IPS-18a (cell line): ENCODE data around the gene TPM3.

Source experiments
- H3K27ac ChIP-seq: one replicate; pipeline ENCODE4 v1.5.1; 2013; ENCODE audit warnings: low read length
- H3K27me3 ChIP-seq: one replicate; pipeline ENCODE4 v1.6.1; 2013; ENCODE audit warnings: mild to moderate bottlenecking, low read length; ENCODE audit not compliant: control insufficient read depth, insufficient read depth
- H3K36me3 ChIP-seq: one replicate; pipeline ENCODE4 v1.6.1; 2013; ENCODE audit warnings: low read depth, low read length; ENCODE audit not compliant: control insufficient read depth
- H3K4me1 ChIP-seq: one replicate; pipeline ENCODE4 v1.6.1; 2013; ENCODE audit warnings: low read depth, low read length; ENCODE audit not compliant: control insufficient read depth
- H3K4me3 ChIP-seq: one replicate; pipeline ENCODE4 v1.5.1; 2013; ENCODE audit warnings: low read length
- H3K9ac ChIP-seq: one replicate; pipeline ENCODE4 v1.6.1; 2013; ENCODE audit warnings: mild to moderate bottlenecking, low read length, moderate library complexity
- H3K9me3 ChIP-seq: one replicate; pipeline ENCODE4 v1.6.1; 2013; ENCODE audit warnings: low read depth, low read length; ENCODE audit not compliant: control insufficient read depth

TPM3 gene

DNA sequence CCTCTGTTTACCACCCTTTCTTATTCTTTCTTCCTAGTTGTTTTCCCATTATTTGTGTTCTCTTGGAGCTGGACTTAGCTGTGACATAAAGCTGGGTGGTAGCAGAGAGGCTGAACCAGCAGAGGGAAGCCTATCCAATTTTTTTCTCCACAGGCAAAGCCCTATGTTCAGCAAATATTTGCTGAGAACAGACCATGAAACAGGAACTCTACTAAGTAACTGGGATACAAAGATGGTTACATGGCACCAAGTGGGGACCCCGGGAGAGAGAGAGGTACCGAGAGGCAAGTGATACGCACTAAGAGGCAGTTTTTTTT, 7.6 kb upstream of the TPM3 start:
- Histone ChIP-seq H3K27me3 (no peaks in the 10 kb centered on the region), H3K27ac (no peak overlapping the region), H3K36me3 (no peaks in the 10 kb centered on the region), H3K9me3 (no peaks in the 10 kb centered on the region), H3K9ac (no peak overlapping the region), H3K4me3 (no peak overlapping the region), H3K4me1 (peaks cover 6% of the 10 kb centered on the region)

DNA sequence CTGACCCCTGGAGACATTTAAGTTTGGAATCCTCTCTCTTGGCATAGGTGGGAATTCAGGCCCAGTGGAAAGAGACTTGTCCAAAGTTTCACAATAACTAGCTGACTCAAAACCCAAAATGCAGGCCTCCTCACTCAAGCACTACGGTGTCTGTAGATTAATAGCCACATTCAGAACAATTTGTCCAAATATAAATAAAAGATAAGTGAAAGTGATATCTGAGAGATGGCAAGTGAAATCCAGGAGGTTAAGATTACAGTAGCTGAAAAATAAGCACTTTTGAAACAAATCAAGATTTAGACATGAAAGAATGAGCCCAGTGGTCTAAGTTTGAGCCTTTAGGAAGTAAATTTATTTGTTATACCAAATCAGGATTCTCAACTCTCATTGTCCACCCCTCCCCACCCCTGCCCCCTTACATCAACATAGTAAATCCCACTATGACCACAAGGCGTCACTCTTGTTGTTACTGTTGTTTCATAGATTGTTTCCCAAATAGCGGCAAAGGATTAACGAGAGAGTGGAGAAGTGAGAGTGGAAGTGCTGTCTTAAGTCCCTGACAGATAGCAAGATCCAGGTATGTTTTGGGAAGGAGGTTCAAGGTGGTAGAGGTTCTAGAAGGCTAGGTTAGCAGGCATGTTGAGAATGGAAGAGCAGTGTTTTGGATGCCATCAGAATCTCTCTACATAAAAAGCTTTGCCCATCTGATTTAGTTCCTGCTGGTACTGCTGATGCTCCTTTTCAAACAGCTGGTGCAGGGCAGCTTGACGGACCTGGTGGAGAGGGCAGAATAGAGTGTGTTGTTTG, 7.1 kb upstream of the TPM3 start:
- H3K4me3 ChIP-seq = no peak overlapping the region
- no peaks in the 10 kb centered on the region for H3K36me3 ChIP-seq
- no peak overlapping the region for H3K27ac ChIP-seq
- no peak overlapping the region for H3K9ac ChIP-seq
- H3K4me1 ChIP-seq = peaks cover 6% of the 10 kb centered on the region
- no peaks in the 10 kb centered on the region for H3K27me3 ChIP-seq
- no peaks in the 10 kb centered on the region for H3K9me3 ChIP-seq

DNA sequence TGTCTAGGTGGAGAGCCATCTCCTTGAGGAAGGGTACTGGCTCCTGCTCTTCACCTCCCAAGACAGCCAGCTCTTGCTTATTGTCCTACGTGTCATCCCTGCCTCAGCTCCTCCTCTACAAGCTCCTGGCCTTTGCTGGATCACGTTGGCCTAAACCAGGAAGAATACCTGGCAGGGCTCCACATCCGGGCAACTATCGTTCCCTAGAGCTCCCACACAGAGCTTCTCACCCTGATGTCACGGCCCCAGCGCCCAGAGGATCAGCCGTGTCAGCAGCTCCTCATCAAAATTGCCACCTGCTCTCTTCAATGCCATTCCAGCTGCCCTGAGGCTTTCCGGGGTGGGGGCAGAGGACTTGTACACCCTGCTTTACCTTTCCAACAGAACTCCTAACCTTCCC, 1.9 kb upstream of the TPM3 start:
- H3K27ac ChIP-seq = no peak overlapping the region
- no peaks in the 10 kb centered on the region for H3K27me3 ChIP-seq
- H3K9ac ChIP-seq = no peak overlapping the region
- no peak overlapping the region for H3K4me3 ChIP-seq
- no peaks in the 10 kb centered on the region for H3K9me3 ChIP-seq
- no peaks in the 10 kb centered on the region for H3K4me1 ChIP-seq
- no peaks in the 10 kb centered on the region for H3K36me3 ChIP-seq

DNA sequence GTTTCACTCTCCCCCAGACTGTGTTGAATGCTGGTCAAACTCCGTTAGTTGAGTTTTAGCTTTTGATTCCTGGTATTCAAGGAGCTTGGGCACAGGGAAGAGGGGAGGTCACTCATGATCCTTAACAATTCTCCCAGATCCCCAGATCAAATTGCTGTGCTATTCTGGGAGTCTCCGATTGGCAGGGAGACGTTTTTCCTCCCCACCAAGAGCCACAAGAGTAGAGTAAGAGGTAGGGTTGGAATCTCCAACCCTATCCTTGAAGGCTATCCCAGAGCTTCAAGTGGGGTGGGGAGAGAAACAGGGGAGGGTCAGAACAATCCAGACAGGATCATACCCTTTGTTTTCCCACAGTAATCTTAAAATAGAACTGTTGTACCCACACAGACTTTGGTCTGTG, 576 bp upstream of the TPM3 start:
- Histone ChIP-seq H3K4me1 (peaks cover 5% of the 10 kb centered on the region), H3K36me3 (no peaks in the 10 kb centered on the region), H3K4me3 (no peak overlapping the region), H3K27me3 (no peaks in the 10 kb centered on the region), H3K9ac (no peak overlapping the region), H3K9me3 (no peaks in the 10 kb centered on the region), H3K27ac (no peak overlapping the region)

DNA sequence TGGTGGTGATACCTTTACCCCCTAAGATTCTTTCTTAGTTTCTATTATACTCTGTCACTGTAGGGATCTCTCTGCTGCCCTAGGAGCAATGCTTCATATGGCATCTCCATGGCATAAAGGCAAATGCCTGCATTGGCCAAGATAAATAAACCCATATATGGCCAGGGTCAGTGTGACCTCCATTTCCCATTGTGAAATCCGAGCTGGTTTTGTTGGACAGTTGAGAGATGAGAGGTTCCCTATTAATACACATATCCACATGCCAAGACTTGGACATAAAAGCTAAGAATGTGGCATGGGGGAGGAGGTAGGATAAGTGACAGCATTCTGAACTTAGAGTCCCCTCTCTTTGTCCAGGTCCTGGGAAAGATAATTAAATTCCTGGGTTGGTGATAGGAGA, 1.4 kb downstream of the TPM3 start:
- H3K9ac ChIP-seq = no peak overlapping the region
- no peak overlapping the region for H3K27ac ChIP-seq
- peaks cover 24% of the 10 kb centered on the region for H3K4me1 ChIP-seq
- H3K9me3 ChIP-seq = no peaks in the 10 kb centered on the region
- H3K36me3 ChIP-seq = no peaks in the 10 kb centered on the region
- H3K27me3 ChIP-seq = no peaks in the 10 kb centered on the region
- H3K4me3 ChIP-seq = no peak overlapping the region

DNA sequence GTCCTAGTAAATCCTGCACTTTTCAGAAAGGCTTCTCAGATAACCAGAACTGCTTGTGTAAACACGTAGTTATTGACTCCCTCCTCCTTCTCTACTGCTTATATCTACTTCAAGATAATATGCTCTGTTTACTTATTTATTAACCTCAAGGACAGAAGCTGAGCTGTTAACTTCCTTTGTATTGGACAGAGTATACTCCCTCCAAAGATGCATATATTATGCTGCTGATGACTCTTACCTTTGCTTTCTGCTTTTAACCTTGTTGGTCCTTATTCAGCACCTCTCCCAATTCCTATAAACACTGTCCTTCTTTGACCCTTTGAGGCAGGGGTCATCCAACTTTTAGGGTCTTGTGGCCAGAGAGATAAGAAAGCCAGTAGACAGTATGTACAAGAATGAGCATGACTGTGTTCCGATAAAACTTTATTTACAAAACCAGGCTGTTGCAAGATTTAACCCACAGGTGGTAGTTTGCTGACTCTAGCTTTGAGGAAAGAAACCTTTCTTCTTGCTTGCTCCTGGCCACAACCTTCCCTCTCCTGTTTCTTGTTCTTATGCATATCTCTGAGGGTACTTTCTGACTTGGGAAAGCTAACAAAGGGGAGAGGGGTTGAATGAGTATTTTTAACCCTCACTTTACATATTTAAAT, 4.9 kb downstream of the TPM3 start:
- Histone ChIP-seq H3K27me3 (no peaks in the 10 kb centered on the region), H3K27ac (peak overlapping the region; percentile 83), H3K9me3 (no peaks in the 10 kb centered on the region), H3K9ac (peak overlapping the region; percentile 37), H3K4me1 (peaks cover 24% of the 10 kb centered on the region), H3K36me3 (no peaks in the 10 kb centered on the region), H3K4me3 (peak overlapping the region; percentile 37)

DNA sequence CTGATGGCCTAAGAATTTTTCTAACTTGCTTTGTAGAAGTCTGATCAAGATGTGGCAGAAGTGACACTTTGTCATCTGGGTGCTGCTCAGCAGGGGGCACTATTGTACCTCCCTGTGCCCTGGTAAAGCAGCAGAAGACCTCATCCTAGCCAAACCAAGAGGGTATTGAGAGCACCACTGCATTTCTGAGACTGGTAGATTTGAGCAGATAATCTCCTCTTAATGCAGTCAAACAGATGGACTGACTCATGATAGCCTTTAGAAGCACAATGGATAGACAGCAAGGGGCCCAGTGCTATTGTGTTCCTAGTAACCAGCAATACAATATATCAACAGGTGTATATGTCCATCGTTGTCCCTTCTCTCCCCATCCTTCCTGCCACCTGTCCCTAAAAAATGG, 5.7 kb downstream of the TPM3 start:
- Histone ChIP-seq H3K4me1 (peaks cover 24% of the 10 kb centered on the region), H3K36me3 (no peaks in the 10 kb centered on the region), H3K9me3 (no peaks in the 10 kb centered on the region), H3K9ac (peak overlapping the region; percentile 37), H3K4me3 (peak overlapping the region; percentile 37), H3K27ac (no peak overlapping the region), H3K27me3 (no peaks in the 10 kb centered on the region)

DNA sequence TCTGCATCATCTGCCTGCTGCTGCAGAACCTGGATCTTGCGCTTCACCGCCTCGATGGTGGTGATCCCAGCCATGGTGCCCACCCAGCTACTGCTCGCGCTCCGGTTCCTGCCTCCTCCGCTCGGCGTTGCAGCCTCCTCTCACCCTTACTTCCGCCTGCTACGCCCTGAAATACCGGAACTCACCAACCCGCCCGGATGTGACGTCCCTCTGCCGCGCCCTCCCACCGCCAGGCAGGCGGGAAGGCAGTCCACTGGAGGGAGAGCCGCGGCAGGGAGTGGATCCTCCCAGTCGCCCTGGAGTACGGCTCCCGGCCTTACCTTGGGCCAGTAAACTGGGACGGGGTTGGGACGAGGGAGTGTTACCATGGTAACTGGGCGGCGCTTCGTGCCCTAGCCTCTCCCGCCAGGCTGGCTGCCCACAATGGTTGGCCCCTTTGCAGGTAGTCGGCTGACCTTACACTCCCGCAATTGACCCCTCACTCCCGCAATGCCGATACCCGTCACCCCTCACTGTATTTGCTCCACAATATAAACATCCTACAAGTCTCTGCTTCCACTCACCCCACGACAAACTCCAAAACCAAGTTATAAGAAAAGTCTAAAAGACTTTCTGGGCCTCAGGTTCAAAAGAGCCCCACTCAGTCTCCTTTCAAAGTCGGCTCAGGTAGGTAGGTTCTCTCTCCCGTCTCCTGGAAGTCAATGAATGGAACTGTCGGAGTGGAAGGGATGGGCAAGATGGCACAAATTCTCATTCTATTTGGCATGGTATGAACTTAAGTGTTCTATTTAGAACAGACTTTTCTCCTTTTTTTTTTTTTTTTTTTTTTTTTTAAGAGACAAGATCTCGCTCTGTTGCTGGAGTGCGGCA, 8.6 kb downstream of the TPM3 start:
- H3K9me3 ChIP-seq = no peaks in the 10 kb centered on the region
- H3K36me3 ChIP-seq = peaks cover 9% of the 10 kb centered on the region
- peak overlapping the region; percentile 97 for H3K4me3 ChIP-seq
- peaks cover 41% of the 10 kb centered on the region for H3K4me1 ChIP-seq
- H3K9ac ChIP-seq = peak overlapping the region; percentile 89
- no peaks in the 10 kb centered on the region for H3K27me3 ChIP-seq
- peak overlapping the region; percentile 98 for H3K27ac ChIP-seq

DNA sequence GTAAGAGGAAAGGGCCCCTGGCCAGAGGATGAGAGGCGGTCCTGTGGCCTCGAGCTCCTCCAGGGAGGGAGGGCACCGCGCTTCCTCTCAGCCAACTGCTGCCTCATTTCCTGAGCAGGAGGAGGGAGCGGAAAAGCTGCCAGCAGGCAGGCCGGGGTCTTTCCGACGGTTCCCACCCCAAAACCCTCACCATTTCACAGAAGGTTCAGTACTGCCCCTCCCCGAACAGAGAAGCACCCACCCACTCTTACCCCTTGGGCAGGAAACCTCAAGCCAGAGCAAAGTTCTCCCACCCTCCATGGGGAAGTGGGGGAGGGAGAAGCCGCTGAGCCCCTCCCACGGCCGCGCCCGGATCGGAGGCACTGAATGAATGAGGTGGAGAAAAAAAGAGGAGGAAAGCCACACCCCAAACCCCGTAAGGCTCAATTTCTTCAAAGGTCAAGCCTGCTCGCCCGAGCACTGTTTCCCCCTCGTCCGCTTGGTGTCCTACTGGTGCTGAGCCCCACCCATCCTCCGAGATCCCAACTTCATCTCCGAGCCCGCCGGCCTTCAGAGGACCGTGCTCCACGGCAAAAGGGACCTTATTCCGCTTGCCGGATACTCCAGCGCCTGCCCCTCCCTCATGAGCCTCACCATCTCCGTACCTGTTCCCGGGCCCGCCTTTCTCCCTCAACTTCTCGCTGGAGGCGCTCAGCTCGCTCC, 9.4 kb downstream of the TPM3 start:
- H3K4me3 ChIP-seq = peak overlapping the region; percentile 97
- peak overlapping the region; percentile 44 for H3K27ac ChIP-seq
- peaks cover 37% of the 10 kb centered on the region for H3K4me1 ChIP-seq
- H3K9ac ChIP-seq = peak overlapping the region; percentile 76
- peaks cover 9% of the 10 kb centered on the region for H3K36me3 ChIP-seq
- no peaks in the 10 kb centered on the region for H3K27me3 ChIP-seq
- H3K9me3 ChIP-seq = no peaks in the 10 kb centered on the region

DNA sequence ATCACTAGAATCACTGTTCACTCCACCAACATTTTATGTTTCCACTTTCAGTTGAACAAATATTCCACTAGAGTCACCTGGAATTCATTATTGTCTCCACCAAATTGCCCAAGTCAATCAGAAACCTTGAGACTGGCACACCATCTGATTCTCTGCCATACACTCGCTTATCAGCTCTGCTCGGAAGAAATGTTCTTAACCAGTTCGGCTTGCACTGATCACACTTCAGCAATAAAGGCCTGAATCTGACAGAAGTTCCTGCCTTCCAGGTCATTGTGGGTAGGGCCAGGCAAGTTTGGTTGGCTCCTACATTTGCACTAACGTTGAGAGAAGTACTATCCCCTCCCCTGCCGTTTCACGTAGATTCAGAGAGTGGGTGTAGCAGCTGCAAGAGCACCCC, 10.0 kb downstream of the TPM3 start:
- Histone ChIP-seq H3K27ac (peak overlapping the region; percentile 44), H3K4me1 (peaks cover 32% of the 10 kb centered on the region), H3K27me3 (no peaks in the 10 kb centered on the region), H3K36me3 (peaks cover 9% of the 10 kb centered on the region), H3K9me3 (no peaks in the 10 kb centered on the region), H3K9ac (peak overlapping the region; percentile 76), H3K4me3 (peak overlapping the region; percentile 97)
